GM19324 (cell line): Measurements from ENCODE around the gene CPT1C.

Source experiments
- ATAC-seq: cut with Tn5 transposase; IDR thresholded peaks from one replicate; pipeline ENCODE4 v1.9.1; 2021; ENCODE audit warnings: mild to moderate bottlenecking, moderate library complexity; ENCODE audit not compliant: unreplicated experiment, low FRiP score

Gene CPT1C

GRCh38 chr19:49749055-49749716, 58.3 kb downstream of the CPT1C start:
- ATAC-seq: no peak

GRCh38 chr19:49749771-49750170, 58.9 kb downstream of the CPT1C start:
- no peak for ATAC-seq

GRCh38 chr19:49752701-49753100, 61.8 kb downstream of the CPT1C start:
- ATAC-seq: no peak

- ATAC-seq: no peak
Observed at GRCh38 chr19:49755956-49756355, 65.0 kb downstream of the CPT1C start.

- ATAC-seq: no peak
Observed at GRCh38 chr19:49758292-49758691, 67.4 kb downstream of the CPT1C start.

- no peak for ATAC-seq
Observed at GRCh38 chr19:49761249-49761624, 70.3 kb downstream of the CPT1C start.

GRCh38 chr19:49761625-49762311, 70.9 kb downstream of the CPT1C start:
- ATAC-seq: no peak

- no peak for ATAC-seq
Observed at GRCh38 chr19:49763230-49763629, 72.3 kb downstream of the CPT1C start, which contains the start of gene TSKS. Gene TSKS, minus strand, starts transcription at chr19:49763306. Its CDS starts 59 bp downstream, at chr19:49763247.
